HG02938 (cell line): Measurements from ENCODE around the gene E2F6.
"Not testable (repeated sequence)": the region's sequence is repeated elsewhere in the genome, so short reads cannot be mapped to it uniquely, and the experiment has no call there.

Experiments
- ATAC-seq: cut with Tn5 transposase; IDR thresholded peaks from one replicate; pipeline ENCODE4 v1.9.1; 2021; ENCODE audit warnings: mild to moderate bottlenecking, moderate library complexity; ENCODE audit not compliant: unreplicated experiment

Gene E2F6

DNA sequence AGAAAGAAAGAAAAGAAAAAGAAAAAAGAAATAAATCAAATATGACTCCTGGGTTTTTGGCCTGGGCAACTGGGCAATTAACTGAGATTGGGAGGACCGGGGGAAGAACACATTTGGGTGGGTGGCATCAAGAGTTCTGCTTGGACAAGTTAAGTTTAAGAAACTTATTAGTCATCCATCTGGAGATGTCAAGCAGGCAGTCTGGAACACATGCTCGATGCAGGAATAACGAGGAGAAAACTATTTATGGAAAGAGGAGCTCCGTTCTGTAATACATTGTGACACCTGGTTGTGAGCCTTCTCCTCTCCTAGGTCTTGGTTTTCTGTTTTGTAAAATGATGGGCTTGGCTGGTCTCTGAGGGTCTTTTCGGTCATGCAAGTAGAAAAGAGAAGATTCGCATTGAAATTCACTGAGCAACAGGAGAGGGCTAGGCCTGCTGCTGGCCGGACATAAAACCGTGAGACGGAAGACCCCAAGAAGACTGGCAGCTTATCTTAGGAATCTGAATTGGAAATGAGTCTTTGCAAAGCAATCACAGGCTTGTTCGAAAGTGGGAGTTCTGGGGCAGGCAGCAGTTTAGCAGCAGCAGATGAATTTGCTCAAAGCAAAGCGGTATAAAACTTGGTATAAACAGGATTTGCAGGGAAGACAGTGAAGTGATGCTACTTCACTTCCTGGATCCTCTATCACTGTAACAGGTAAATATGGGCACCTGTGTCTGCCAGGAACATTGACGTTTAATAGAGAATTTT is 51.4 kb downstream of the E2F6 start:
- ATAC-seq: no peak

GRCh38 chr2:11412449-11412810 is 53.5 kb downstream of the E2F6 start:
- no peak for ATAC-seq

DNA sequence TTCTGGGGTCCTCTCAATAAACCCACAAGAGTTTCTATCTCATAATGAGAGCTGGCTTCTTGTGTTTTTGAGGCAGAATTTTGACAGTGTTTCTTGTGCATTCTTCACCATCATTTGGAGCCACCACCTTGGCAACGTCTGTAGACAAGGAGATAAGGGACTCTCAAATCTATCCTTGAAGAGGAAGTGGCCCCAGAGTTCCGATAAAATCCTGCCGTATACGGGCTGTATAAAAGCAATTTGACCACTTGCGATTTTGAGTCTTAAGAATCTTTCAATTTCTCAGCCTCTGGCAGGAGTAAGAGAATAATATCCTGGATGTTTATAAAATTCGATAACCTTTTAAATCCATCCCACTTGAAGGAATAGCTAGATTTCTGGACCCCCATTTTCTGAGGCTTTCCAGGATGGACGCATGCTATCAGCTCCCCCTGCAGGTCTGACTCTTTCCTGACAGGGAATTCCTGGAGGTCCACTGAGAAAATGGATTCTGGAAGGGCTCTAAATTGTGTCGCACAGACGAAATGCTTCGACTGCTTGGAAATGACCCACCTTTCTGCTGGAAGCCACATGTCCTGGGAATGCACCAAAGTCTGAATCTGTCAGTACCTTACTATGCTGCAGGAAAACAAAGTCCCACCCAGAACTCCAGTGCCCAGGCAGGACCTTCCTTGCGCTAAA is 54.1 kb downstream of the E2F6 start:
- ATAC-seq: no peak

- ATAC-seq: no peak
Observed at GRCh38 chr2:11411244-11411643, 54.7 kb downstream of the E2F6 start.

- ATAC-seq: no peak
Observed at GRCh38 chr2:11410101-11410500, 55.9 kb downstream of the E2F6 start.

DNA sequence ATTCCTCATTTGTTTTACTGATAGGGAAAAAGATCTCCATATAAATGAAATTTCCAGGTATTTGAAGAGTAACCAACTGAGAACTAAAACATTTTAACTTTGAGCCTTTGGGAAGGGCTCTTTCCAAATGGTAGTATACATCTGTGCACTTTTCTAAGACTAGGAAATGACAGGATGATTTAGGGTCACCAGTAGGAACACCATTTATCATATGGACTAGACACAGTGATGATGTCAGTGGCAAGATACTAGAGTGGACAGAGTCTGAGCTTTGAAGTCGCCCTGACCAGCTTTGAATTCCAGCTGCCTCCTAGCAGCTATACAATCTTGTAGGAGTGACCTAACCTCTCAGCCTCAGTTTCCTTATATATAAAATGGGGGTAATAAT is 56.4 kb downstream of the E2F6 start:
- ATAC-seq: no peak

DNA sequence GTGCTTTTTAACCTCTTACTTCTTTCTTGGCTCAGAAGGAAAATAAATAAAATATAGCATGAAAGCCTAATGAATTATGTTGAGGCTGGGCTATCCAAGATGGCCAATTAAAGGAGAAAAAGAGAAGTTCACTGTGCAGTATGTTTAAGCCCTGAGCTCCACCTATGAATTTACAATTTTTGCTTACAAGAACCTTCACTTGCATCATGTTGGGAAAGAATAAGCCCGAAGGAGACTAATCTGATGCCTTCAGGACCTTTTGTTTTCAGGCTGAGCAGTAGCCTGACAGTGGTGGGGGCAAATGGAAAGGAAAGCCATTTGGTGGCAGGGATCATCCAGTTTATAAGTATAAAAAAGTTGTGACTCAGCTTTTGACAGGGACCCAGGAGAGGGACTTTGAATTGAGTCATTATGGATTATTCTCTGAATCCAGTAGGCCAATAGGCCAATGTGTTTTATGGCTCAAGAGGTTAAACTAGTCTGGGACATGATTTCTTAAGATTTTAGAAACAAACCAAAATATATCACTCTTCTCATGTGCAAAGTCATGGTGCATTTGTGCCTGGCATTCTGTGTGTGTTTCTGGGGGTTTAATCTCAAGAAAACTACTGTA is 56.9 kb downstream of the E2F6 start:
- ATAC-seq: no peak

DNA sequence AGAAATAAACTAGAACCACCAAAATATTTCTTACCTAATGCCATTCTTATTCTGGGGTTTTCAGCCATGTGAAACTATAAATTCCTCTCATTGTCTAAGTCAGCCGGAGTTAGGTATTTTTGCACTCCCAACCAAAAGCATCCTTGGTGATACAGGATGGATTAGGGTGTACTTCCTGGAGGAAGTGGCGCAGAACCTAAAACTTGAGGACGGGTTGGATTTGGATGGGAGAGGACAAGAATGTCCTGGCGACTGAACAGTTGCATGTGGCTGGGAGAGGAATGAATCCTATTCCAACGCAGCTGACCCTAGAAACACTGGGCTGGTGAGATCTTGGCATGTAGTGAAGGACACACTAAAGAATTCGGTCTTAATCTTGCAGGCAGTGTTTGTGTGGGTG is 58.5 kb downstream of the E2F6 start:
- ATAC-seq: no peak

DNA sequence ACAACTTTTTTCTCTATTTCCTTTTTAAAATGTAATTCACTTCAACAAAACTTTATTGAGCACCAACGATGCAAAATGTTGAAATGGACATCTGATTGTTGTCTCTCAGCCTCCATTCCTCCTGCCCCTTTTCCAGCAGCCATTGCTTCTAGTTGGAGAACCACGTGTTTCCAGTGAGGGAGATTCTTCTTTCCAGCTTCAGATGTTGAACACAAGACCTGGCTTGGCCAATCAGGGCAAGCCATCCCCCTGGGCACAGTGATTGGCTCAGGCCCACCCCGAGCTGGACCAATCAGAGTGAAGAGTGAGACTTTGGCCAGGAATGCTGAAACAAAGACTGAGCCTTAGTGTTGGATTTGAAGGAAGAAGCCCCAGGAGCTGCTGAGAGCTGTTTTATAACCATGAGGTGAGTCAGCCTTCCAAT is 59.0 kb downstream of the E2F6 start:
- ATAC-seq: no peak

GRCh38 chr2:11406267-11406957 is 59.5 kb downstream of the E2F6 start:
- no peak for ATAC-seq

GRCh38 chr2:11405599-11406266 is 60.2 kb downstream of the E2F6 start:
- no peak for ATAC-seq

GRCh38 chr2:11405074-11405406 is 60.9 kb downstream of the E2F6 start:
- ATAC-seq: not testable (repeated sequence)

GRCh38 chr2:11404376-11405073 is 61.4 kb downstream of the E2F6 start:
- ATAC-seq: no peak

DNA sequence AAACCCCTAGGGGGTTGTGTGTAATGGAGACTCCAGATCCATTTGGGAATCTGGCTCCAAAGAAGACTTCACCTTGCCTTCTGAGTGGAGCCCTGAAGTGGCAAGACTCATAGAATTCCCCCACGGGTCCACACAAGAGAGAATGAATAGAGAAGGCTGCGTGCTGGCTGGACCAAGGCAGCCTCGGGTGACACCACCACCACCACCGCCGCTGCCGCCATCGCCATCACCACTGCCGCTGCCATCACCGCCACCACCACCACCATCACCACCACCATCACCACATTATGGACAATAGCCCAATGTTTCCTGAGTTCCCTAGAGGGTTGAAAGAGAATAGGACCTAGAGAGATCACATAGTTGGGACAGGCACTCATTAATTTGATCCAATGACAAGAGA is 63.5 kb downstream of the E2F6 start:
- no peak for ATAC-seq

- ATAC-seq: no peak
Observed at GRCh38 chr2:11399438-11399762, 66.6 kb downstream of the E2F6 start.

DNA sequence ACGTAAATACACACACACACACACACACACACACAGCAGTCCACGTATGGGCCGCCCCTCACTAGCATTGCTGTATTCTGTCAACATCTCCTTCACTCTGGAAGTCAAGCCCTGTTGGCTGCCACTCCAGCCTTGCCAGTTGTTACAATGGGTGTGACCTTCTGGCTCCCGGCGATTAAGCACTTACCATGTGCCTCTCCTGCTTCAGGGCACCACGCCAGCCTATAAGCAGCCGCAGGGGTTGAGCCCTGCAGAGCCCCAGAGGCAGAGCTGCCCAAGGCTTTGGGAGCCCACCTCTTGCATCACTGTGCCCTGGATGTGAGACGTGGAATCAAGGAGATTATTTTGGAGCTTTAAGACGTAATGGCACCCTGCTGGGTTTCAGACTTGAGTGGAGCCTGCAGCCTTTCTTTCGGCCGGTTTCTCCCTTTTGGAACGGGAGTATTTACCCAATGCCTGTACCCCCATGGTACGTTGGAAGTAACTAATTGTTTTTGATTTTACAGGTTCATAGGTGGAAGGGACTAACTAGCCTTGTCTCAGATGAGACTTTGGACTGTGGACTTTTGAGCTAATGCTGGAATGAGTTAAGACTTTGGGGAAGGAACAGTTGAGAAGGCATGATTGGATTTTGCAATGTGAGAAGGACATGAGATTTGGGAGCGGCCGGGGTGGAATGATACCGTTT is 67.1 kb downstream of the E2F6 start:
- no peak for ATAC-seq

GRCh38 chr2:11397513-11397912 is 68.4 kb downstream of the E2F6 start:
- no peak for ATAC-seq

DNA sequence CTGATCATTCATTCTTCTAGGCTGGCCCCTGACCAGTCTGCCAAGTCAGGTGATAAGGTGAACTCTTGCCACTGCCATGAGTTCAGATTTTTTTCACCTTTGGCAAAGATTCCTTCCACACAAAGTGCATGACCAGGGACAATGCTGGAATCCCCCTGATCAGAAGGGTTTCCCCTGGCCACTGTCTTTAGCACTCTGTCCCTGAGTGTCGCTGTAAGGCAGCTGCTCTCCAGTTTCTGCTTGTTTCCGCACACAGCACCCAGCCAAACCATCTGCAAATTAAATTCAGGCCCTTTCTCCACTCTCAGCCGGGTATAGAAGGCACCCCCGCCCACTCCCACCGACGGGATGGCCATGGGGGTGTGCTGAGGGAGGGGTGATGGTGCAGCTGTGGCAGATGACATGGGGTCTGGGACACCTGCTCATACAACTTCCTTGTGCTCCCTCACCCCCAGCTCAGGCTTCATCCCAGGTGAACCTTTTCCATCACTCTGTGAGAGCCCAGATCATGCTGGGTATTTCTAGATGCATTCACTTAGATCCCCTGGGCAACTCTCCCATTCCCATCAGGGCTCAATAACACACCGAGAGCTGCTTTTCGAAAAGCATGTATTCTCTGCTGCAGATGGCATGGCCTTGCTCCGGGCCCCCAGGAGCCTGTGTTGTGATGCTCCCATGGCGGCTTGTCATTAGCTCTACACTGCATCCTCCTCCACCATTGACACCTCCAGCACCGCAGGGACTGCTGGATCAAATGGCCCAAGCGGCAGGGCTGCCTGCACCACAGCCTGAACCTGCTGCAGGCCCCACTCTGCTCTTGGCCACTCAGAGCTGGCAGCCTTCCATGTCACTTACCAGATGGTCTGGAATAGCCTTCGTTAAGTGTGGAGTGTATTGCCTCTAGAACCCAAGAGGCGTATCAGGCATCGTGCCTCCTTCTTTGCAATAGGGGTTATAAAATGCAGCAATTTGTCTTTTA is 69.2 kb downstream of the E2F6 start:
- no peak for ATAC-seq

- ATAC-seq: no peak
Observed at GRCh38 chr2:11396021-11396420, 69.9 kb downstream of the E2F6 start.
